Stimulated activated CD8-positive, alpha-beta memory T cell treated with anti-CD3 and anti-CD28 coated beads, Interleukin-7, amount 100 ng/mL, for 24 hours (primary cell): ENCODE results near the gene PIK3CG.
"Not testable (repeated sequence)": the region's sequence is repeated elsewhere in the genome, so short reads cannot be mapped to it uniquely, and the experiment has no call there.

Experiments
- DNase-seq: peaks from one replicate; pipeline ENCODE4 v3.0.0-alpha.2; 2020; ENCODE audit warnings: low read depth

Gene PIK3CG

DNA sequence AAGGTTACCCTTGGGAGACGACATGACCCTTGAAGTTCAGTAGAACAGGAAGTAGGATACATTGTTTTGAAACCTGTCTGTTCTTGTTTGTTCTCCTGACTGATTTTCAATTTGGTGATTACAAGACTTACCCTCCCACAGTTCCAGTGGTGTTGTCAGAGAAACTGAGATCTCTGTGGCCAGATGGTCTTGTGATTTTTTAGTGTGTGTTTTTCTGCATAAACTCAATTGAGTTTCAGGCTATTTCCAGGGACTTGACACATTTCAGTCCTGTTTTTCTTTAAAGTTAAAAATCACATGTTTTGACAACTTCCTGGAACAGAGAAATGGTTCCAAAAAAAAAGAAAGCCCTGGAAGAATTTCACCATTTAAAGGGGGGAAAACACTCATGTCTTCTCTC is 22.3 kb downstream of the PIK3CG start:
- DNase-seq = no peak

DNA sequence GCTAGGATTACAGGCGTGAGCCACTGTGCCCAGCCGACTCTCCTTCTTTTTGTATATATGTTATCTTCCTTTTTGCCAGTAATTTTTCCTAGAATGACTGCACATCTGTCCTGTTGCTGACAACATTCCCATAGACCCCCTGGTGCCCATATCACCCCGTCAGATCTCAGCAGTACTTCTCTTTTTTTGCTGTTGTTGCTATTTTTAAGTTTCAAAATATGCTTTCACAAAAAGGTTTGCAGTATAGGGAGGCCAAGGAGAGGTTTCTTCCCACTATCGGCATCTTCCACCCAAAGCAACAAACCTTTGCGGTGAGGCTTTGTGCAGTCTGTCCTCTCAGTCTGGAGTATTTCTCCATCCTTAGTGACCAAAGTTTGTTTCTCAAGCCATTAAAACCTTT is 23.1 kb downstream of the PIK3CG start:
- no peak for DNase-seq

GRCh38 chr7:106890952-106891351 is 25.9 kb downstream of the PIK3CG start:
- no peak for DNase-seq

DNA sequence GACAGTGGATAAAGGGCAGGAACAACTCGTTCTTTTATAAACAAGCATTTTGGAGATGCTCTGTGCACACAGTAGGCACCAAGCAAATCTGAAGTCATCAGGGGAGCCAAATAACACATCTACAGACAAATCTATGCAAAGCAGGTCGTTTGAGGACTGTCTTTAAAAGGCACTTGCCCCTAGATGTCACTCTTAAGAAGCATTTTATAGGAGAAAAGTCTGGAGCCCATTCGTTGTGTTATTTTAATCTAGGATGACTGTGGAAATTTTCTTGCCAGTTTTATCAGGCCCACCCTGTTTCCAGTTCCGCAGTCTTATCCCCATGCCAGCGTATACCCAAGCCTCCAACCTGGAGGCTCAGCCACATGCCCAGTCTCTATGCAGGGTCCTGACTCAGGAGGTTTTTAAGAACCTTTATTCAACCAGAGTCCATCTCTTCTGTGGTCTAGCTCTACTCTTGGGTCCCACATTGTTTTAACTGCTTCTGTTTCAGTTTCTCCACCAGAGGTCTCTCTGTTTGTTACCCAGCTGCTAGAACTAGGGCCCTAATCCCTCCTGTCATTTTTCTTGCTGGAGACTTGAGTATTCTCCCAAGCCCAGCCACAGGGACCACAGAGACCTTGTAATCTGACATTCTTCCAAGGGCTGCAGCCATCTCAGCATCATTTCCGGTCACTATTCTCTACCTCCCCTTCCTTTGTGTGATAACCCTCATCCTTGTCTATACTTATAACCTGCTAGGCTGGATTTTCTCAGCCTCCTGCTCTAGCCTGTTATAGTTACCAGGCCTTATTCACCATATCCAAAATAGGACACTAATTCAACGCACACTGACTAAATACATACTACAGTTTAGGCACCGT is 26.7 kb downstream of the PIK3CG start:
- no peak for DNase-seq

DNA sequence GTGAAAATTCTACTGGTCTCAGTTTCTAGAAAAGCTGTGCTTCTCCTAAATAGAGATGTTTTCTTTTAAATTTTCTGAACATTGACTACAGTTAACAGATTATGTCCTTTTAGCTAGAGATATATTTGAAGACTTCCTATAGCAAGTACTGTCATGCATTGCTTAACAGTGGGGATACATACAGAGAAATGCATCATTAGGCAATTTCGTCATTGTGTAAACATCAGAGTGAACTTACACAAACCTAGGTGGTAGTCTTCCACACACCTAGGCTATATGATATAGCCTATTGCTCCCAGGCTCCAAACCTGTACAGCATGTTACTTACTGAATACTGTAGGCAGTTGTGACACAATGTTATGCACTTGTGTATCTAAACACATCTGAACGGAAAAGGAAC is 28.5 kb downstream of the PIK3CG start:
- DNase-seq = no peak

- no peak for DNase-seq
Observed at GRCh38 chr7:106895246-106895864, 30.3 kb downstream of the PIK3CG start.

DNA sequence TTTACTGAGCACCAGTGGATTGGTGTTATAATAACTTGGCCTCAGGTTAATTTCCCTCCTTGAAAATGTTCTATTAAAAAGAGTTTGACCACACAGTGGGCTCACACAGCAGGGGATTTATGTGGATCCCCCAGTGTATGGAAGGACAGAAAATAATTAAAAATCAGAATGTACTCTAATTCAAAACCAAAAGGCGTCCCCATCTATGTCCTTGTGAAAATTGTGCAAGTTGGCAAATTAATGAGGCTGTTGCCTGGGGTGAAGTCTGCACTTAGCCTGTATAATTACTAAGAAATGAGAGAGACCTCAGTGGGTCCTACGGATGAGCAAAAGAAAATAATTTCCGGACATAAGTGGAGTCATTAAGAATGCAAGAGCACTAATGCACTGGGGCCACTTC is 31.1 kb downstream of the PIK3CG start:
- DNase-seq = no peak

DNA sequence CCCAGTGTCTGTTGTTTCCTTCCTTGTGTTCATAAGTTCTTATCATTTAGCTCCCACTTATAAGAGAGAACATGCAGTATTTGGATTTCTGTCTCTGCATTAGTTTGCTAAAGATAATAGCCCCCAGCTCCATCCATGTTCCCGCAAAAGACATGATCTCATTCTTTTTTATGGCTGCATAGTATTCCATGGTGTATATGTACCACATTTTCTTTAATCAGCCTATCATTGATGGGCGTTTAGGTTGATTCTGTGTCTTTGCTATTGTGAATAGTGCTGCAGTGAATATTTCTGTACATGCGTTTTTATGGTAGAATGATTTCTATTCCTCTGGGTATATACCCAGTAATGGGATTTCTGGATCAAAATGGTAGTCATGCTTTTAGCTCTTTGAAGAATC is 32.5 kb downstream of the PIK3CG start:
- not testable (repeated sequence) for DNase-seq

GRCh38 chr7:106898967-106899366 is 33.9 kb downstream of the PIK3CG start:
- DNase-seq = not testable (repeated sequence)

- no peak for DNase-seq
Observed at GRCh38 chr7:106901828-106902441, 36.9 kb downstream of the PIK3CG start.

GRCh38 chr7:106905734-106906133 is 40.7 kb downstream of the PIK3CG start:
- DNase-seq = no peak

DNA sequence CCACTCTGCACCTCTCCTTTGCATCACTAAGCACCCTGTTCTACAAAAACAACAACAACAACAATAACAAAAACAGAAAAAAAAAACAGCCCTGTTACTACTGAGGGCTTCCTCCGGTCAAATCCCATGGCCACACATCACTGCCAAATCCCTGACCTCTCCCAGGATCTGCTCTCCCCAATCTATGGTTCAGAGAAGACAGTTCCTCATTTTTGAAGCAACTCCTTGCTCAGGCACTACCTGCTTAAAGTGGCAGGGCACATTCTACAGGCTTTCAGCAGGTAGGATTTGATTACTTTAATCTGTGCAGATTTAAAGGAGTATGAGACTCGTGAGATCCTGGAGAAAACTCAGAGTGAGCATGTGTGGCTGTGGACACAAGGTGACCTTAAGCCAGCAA is 46.9 kb downstream of the PIK3CG start:
- DNase-seq = no peak

- DNase-seq = no peak
Observed at GRCh38 chr7:106914018-106914607, 49.0 kb downstream of the PIK3CG start.

- DNase-seq = no peak
Observed at GRCh38 chr7:106915407-106915806, 50.3 kb downstream of the PIK3CG start.

- no peak for DNase-seq
Observed at GRCh38 chr7:106915873-106916272, 50.8 kb downstream of the PIK3CG start.

GRCh38 chr7:106916679-106917078 is 51.6 kb downstream of the PIK3CG start:
- no peak for DNase-seq

- no peak for DNase-seq
Observed at GRCh38 chr7:106918991-106919390, 53.9 kb downstream of the PIK3CG start.

GRCh38 chr7:106924468-106924867 is 59.4 kb downstream of the PIK3CG start:
- DNase-seq = not testable (repeated sequence)

DNA sequence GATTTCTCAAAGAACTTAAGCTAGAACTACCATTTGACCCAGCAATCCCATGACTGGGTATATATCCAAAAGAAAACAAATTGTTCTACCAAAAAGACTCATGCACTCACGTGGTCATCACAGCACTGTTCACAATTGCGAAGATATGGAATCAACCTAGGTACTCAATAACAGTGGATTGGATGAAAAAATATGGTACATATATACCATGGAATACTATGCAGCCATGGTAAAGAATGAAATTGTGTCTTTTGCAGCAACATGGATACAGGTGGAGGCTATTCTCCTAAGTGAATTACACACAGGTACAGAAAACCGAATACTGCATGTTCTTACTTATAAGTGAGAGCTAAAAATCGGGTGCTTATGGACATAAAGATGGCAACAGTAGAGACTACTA is 61.8 kb downstream of the PIK3CG start:
- no peak for DNase-seq

- no peak for DNase-seq
Observed at GRCh38 chr7:106927536-106927935, 62.5 kb downstream of the PIK3CG start.

DNA sequence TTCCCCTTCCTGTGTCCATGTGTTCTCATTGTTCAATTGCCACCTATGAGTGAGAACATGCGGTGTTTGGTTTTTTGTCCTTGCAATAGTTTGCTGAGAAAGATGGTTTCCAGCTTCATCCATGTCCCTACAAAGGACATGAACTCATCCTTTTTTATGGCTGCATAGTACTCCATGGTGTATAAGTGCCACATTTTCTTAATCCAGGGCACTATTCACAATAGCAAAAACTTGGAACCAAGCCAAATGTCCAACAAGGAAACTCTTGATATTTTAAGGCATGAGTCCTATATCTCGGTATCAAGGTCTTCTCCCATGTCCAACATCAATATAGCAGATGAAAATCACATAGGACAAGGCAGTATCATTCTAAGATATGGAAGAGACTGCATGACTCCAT is 64.5 kb downstream of the PIK3CG start:
- DNase-seq = not testable (repeated sequence)

- DNase-seq = no peak
Observed at GRCh38 chr7:106936236-106936635, 71.2 kb downstream of the PIK3CG start.

DNA sequence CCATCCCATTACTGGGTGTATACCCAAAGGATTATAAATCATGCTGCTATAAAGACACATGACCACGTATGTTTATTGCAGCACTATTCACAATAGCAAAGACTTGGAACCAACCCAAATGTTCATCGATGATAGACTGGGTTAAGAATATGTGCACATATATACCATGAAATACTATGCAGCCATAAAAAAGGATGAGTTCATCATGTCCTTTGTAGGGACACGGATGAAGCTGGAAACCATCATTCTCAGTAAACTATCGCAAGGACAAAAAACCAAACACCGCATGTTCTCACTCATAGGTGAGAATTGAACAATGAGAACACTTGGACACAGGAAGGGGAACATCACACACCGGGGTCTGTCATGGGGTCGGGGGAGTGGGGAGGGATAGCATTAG is 73.0 kb downstream of the PIK3CG start:
- not testable (repeated sequence) for DNase-seq
